Naive B cell (primary cell): ENCODE data around the gene UQCC3. TPM values are rescaled to one million over a fixed set of nuclear protein-coding genes. Genes with fewer than 3 reads are reported as not detected.

ENCODE experiments used
- polyA plus RNA-seq, 6 donors: library from polyadenylated mRNA; unstranded; fragments of 300-500 nt; fragmentation: Illumina TruSeq; gene quantifications; one replicate each; pipeline ENCODE4 v1.2.3, GENCODE V29; 2021; ENCODE audit warnings: low read depth in 6 of 6

UQCC3 gene
- polyA plus RNA-seq, 6 donors from 2014 or later, result 7.7 to 11.4 (median 10.4) TPM

Other genes with a start within 250 kb of the UQCC3 start
- gene AHNAK, start 124.9 kb upstream of the UQCC3 start, polyA plus RNA-seq, result 10 to 100 TPM in 5 of 6 donors, 1 to 10 TPM in 1; 2.0 to 45.3 (median 15.9) TPM
- 1,000 to 10,000 TPM; 1,313 to 1,862 (median 1,450) TPM for gene EEF1G, start 97.8 kb upstream of the UQCC3 start, polyA plus RNA-seq
- gene TUT1, start 80.2 kb upstream of the UQCC3 start, polyA plus RNA-seq, result 10 to 100 TPM; 12.7 to 20.8 (median 16.2) TPM
- 10 to 100 TPM in 5 of 6 donors, 1 to 10 TPM in 1; 3.4 to 27.5 (median 17.8) TPM for gene MTA2, start 69.8 kb upstream of the UQCC3 start, polyA plus RNA-seq
- 10 to 100 TPM in 5 of 6 donors, 1 to 10 TPM in 1; 9.7 to 15.5 (median 12.5) TPM for gene EML3, start 58.9 kb upstream of the UQCC3 start, polyA plus RNA-seq
- gene ROM1, start 58.4 kb upstream of the UQCC3 start, polyA plus RNA-seq, result 1 to 10 TPM in 1 of 6 donors, under 1 TPM in 4, not detected in 1; 0.55 to 1.6 (median 0.66) TPM
- gene B3GAT3, start 49.7 kb upstream of the UQCC3 start, polyA plus RNA-seq, result 10 to 100 TPM; 26.1 to 43.9 (median 30.8) TPM
- 100 to 1,000 TPM; 140 to 158 (median 149) TPM for gene GANAB, start 25.1 kb upstream of the UQCC3 start, polyA plus RNA-seq
- 10 to 100 TPM; 18.3 to 40.1 (median 28.7) TPM for gene INTS5, start 18.4 kb upstream of the UQCC3 start, polyA plus RNA-seq
- gene C11orf98, start 6.5 kb upstream of the UQCC3 start, polyA plus RNA-seq, result 10 to 100 TPM; 37.9 to 89.1 (median 77.2) TPM
- gene CSKMT, start 6.4 kb upstream of the UQCC3 start, polyA plus RNA-seq, result 1 to 10 TPM; 2.1 to 8.4 (median 4.8) TPM
- 10 to 100 TPM in 1 of 6 donors, 1 to 10 TPM in 5; 3.5 to 12.4 (median 5.1) TPM for gene LBHD1, start 594 bp downstream of the UQCC3 start, polyA plus RNA-seq
- gene UBXN1, start 7.4 kb downstream of the UQCC3 start, polyA plus RNA-seq, result 100 to 1,000 TPM; 150 to 226 (median 216) TPM
- not detected for gene LRRN4CL, start 17.9 kb downstream of the UQCC3 start, polyA plus RNA-seq
- 10 to 100 TPM; 49.6 to 98.5 (median 57.6) TPM for gene BSCL2, start 35.8 kb downstream of the UQCC3 start, polyA plus RNA-seq
- 10 to 100 TPM in 4 of 6 donors, 1 to 10 TPM in 2; 5.3 to 21.2 (median 16.9) TPM for gene GNG3, start 36.0 kb downstream of the UQCC3 start, polyA plus RNA-seq
- gene HNRNPUL2, start 55.8 kb downstream of the UQCC3 start, polyA plus RNA-seq, result 1 to 10 TPM in 4 of 6 donors, under 1 TPM in 2; 0.61 to 2.9 (median 1.1) TPM
- gene TTC9C, start 56.8 kb downstream of the UQCC3 start, polyA plus RNA-seq, result 10 to 100 TPM; 12.1 to 45.9 (median 21.6) TPM
- gene ZBTB3, start 82.5 kb downstream of the UQCC3 start, polyA plus RNA-seq, result 10 to 100 TPM in 1 of 6 donors, 1 to 10 TPM in 5; 3.7 to 12.9 (median 6.4) TPM
- gene POLR2G, start 89.9 kb downstream of the UQCC3 start, polyA plus RNA-seq, result 100 to 1,000 TPM; 249 to 395 (median 290) TPM
- gene TAF6L, start 99.7 kb downstream of the UQCC3 start, polyA plus RNA-seq, result 10 to 100 TPM in 2 of 6 donors, 1 to 10 TPM in 4; 8.3 to 14.3 (median 9.5) TPM
- gene TMEM179B, start 115.7 kb downstream of the UQCC3 start, polyA plus RNA-seq, result 100 to 1,000 TPM; 145 to 275 (median 160) TPM
- 10 to 100 TPM; 28.9 to 52.5 (median 45.3) TPM for gene TMEM223, start 120.3 kb downstream of the UQCC3 start, polyA plus RNA-seq
- 100 to 1,000 TPM in 2 of 6 donors, 10 to 100 TPM in 4; 60.9 to 121 (median 90.6) TPM for gene NXF1, start 133.8 kb downstream of the UQCC3 start, polyA plus RNA-seq
- gene STX5, start 160.4 kb downstream of the UQCC3 start, polyA plus RNA-seq, result 10 to 100 TPM; 46.4 to 64.2 (median 51.5) TPM
- gene TEX54, start 161.2 kb downstream of the UQCC3 start, polyA plus RNA-seq, result 1 to 10 TPM in 5 of 6 donors, not detected in 1; 2.3 to 7.0 (median 3.7) TPM
- gene WDR74, start 167.9 kb downstream of the UQCC3 start, polyA plus RNA-seq, result 10 to 100 TPM; 42.0 to 77.0 (median 54.6) TPM
- gene SLC3A2, start 209.2 kb downstream of the UQCC3 start, polyA plus RNA-seq, result 100 to 1,000 TPM in 2 of 6 donors, 10 to 100 TPM in 4; 63.1 to 135 (median 81.1) TPM
- gene CHRM1, start 249.7 kb downstream of the UQCC3 start, polyA plus RNA-seq, result not detected